A673 (cell line): ENCODE measurements around the gene TBC1D5. TPM values are rescaled to one million over a fixed set of nuclear protein-coding genes. Genes with fewer than 3 reads are reported as not detected.

Experiments used
- BruUV-seq: library from RNA; stranded (reverse); fragments of 400-500 nt; replicated peaks from 2 replicates; lab custom pipeline; 2021; lab: Mats Ljungman, UMichigan
- CTCF ChIA-PET: fragments of 300-600 bp; sonication (Branson Sonifier 250); formaldehyde crosslinking; loops from one replicate; lab custom pipeline; 2022; ENCODE audit warnings: antibody characterized with exemption; lab: Charles Lee
- POLR2A ChIA-PET: fragments of 300-600 bp; sonication (Branson Sonifier 250); formaldehyde crosslinking; loops from one replicate; lab custom pipeline; 2022; ENCODE audit warnings: antibody characterized with exemption; ENCODE audit not compliant: low non-redundant PET; lab: Charles Lee
- DNase-seq: peaks from one replicate; pipeline ENCODE4 v3.0.0-alpha.2; 2015; ENCODE audit warnings: low spot score
- H3K27ac ChIP-seq: fragments of 200-600 bp; sonication (generic); 2 replicates; pipeline ENCODE4 v1.5.1; 2016; ENCODE audit warnings: mixed run types, low read depth, mild to moderate bottlenecking, mixed read lengths, antibody characterized with exemption, low read length; ENCODE audit not compliant: poor library complexity, severe bottlenecking
- H3K27me3 ChIP-seq: fragments of 200-600 bp; sonication (generic); replicated peaks from 2 replicates; pipeline ENCODE4 v1.6.1; 2017; ENCODE audit warnings: mixed run types, low read depth, mild to moderate bottlenecking, mixed read lengths, antibody characterized with exemption, low read length; ENCODE audit not compliant: insufficient read depth, poor library complexity
- H3K36me3 ChIP-seq: fragments of 200-600 bp; sonication (generic); 2 replicates; pipeline ENCODE4 v1.6.1; 2016; ENCODE audit warnings: mixed run types, mild to moderate bottlenecking, mixed read lengths, antibody characterized with exemption, low read length; ENCODE audit not compliant: insufficient read depth, poor library complexity, severe bottlenecking
- H3K4me1 ChIP-seq: fragments of 200-600 bp; sonication (generic); 2 replicates; pipeline ENCODE4 v1.6.1; 2017; ENCODE audit warnings: mixed run types, mild to moderate bottlenecking, mixed read lengths, antibody characterized with exemption, low read length; ENCODE audit not compliant: insufficient read depth, poor library complexity, severe bottlenecking
- H3K4me3 ChIP-seq: fragments of 200-600 bp; sonication (generic); 2 replicates; pipeline ENCODE4 v1.5.1; 2016; ENCODE audit warnings: low read depth, mixed run types, mild to moderate bottlenecking, mixed read lengths, low read length; ENCODE audit not compliant: poor library complexity, severe bottlenecking
- H3K9me3 ChIP-seq: fragments of 200-600 bp; sonication (generic); 2 replicates; pipeline ENCODE4 v1.6.1; 2016; ENCODE audit warnings: mixed run types, low read depth, mild to moderate bottlenecking, mixed read lengths, antibody characterized with exemption, low read length; ENCODE audit not compliant: poor library complexity, severe bottlenecking
- EZH2 ChIP-seq: fragments of 200-600 bp; sonication (generic); IDR thresholded peaks from 2 replicates; pipeline ENCODE4 v1.6.1; 2017; ENCODE audit warnings: borderline replicate concordance, low read depth, mild to moderate bottlenecking, mixed read lengths, antibody characterized with exemption, low read length; ENCODE audit not compliant: poor library complexity, severe bottlenecking
- intact Hi-C: fragments of 100-400 bp; cut with micrococcal nuclease; formaldehyde crosslinking; loops from one replicate; pipeline ENCODE4 v1.10.0; 2022; ENCODE audit not compliant: unreplicated experiment
- total RNA-seq: library from RNA; stranded (reverse); gene quantifications from 2 replicates; pipeline ENCODE4 v1.2.3, GENCODE V29; 2021
- TF ChIP-seq, protein P1 (sequence below): fragments of 300-800, 200-600 bp; sonication (generic); conservative IDR thresholded peaks from 2 replicates; pipeline ENCODE4 v1.5.1; 2017; ENCODE audit warnings: low read depth, mild to moderate bottlenecking, antibody characterized with exemption, low read length, moderate library complexity, mixed read lengths

The TBC1D5 gene
- total RNA-seq, 1 experiment from 2014 or later, result 40.7 TPM

DNA sequence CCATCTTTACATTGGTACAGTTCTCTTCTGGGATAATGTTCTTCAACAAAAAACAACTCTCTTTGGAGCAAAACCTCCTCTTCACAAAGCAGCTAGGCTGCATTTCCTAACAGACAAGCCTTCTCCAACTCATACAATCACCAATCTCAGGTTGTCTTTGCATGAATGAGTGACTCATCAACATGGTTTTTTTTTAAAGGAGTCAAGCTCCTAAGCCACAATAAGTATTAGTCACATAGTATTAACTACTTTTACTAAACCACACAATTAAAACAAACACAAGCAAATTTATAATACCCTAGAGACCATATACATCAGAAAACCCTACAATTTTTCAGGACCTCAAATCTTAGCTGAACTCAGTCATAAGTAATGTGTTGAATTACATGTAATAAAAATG, 137.4 kb downstream of the TBC1D5 start:
- no peaks in the 10 kb centered on the region for H3K4me1 ChIP-seq
- H3K27ac ChIP-seq, result no peak overlapping the region
- BruUV-seq, result no TSS peak
- no peak overlapping the region for H3K4me3 ChIP-seq
- CTCF ChIA-PET, result no interaction called here
- POLR2A ChIA-PET, result no interaction called here
- no peaks in the 10 kb centered on the region for H3K36me3 ChIP-seq
- DNase-seq, result peak; percentile 12
- no peaks in the 10 kb centered on the region for H3K27me3 ChIP-seq
- intact Hi-C loops, result no loop called here
- TF ChIP-seq EZH2, result no peak
- TF ChIP-seq, protein P1, sequence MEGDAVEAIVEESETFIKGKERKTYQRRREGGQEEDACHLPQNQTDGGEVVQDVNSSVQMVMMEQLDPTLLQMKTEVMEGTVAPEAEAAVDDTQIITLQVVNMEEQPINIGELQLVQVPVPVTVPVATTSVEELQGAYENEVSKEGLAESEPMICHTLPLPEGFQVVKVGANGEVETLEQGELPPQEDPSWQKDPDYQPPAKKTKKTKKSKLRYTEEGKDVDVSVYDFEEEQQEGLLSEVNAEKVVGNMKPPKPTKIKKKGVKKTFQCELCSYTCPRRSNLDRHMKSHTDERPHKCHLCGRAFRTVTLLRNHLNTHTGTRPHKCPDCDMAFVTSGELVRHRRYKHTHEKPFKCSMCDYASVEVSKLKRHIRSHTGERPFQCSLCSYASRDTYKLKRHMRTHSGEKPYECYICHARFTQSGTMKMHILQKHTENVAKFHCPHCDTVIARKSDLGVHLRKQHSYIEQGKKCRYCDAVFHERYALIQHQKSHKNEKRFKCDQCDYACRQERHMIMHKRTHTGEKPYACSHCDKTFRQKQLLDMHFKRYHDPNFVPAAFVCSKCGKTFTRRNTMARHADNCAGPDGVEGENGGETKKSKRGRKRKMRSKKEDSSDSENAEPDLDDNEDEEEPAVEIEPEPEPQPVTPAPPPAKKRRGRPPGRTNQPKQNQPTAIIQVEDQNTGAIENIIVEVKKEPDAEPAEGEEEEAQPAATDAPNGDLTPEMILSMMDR, result no peak
- H3K9me3 ChIP-seq, result no peaks in the 10 kb centered on the region

DNA sequence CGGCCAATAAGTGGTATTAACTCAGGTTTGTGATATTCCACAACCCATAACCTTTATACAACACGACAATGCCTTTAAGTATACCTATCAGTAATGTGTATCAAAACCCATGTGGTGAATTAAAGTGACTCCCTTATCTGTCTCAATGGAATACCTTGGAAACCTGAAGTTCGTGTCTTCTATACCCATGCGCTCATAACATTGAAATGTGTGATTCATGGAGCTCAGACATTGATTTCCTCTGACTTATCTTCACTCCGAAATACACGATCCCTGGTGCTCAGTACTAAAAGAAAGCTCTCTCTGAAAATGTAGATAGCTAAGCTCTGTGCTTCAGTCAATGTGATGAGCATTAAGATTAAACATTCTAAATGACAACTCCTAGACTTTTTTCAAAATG, 140.3 kb downstream of the TBC1D5 start:
- H3K27me3 ChIP-seq, result no peaks in the 10 kb centered on the region
- H3K4me3 ChIP-seq, result no peak overlapping the region
- no peaks in the 10 kb centered on the region for H3K4me1 ChIP-seq
- no peak for DNase-seq
- H3K36me3 ChIP-seq, result no peaks in the 10 kb centered on the region
- H3K27ac ChIP-seq, result no peak overlapping the region
- BruUV-seq, result no TSS peak
- TF ChIP-seq, protein P1, result no peak
- ChIA-PET CTCF (no interaction called here), POLR2A (no interaction called here)
- intact Hi-C loops, result no loop called here
- H3K9me3 ChIP-seq, result no peaks in the 10 kb centered on the region

GRCh38 chr3:17592956-17593355, 149.5 kb downstream of the TBC1D5 start:
- H3K27ac ChIP-seq, result no peak overlapping the region
- intact Hi-C loops, result no loop called here
- H3K4me1 ChIP-seq, result no peaks in the 10 kb centered on the region
- CTCF ChIA-PET, result no interaction called here
- H3K36me3 ChIP-seq, result no peaks in the 10 kb centered on the region
- peaks cover 7% of the 10 kb centered on the region for H3K9me3 ChIP-seq
- no peak overlapping the region for H3K4me3 ChIP-seq
- no peak for DNase-seq
- BruUV-seq, result no TSS peak
- no peaks in the 10 kb centered on the region for H3K27me3 ChIP-seq
- TF ChIP-seq, protein P1, result no peak
- no peak for TF ChIP-seq EZH2
- POLR2A ChIA-PET, result no interaction called here
